GM12878 (cell line): Measurements from ENCODE around the gene TMPRSS4. TPM values are rescaled to one million over a fixed set of nuclear protein-coding genes. Genes with fewer than 3 reads are reported as not detected.

Experiments
- BCL11A ChIP-seq: IDR thresholded peaks from 2 replicates; pipeline ENCODE4 v1.6.1; 2011; ENCODE audit warnings: low read depth, low read length
- DPF2 ChIP-seq: fragments of 450-650 bp; IDR thresholded peaks from 2 replicates; pipeline ENCODE4 v1.6.1; 2017; ENCODE audit warnings: mild to moderate bottlenecking
- EED ChIP-seq: sonication (generic); IDR thresholded peaks from 2 replicates; pipeline ENCODE4 v1.6.1; 2016; ENCODE audit warnings: antibody characterized with exemption, low read depth
- JUNB ChIP-seq: IDR thresholded peaks from 2 replicates; pipeline ENCODE4 v1.6.1; 2016; ENCODE audit warnings: antibody characterized with exemption, mild to moderate bottlenecking
- SREBF1 ChIP-seq: IDR thresholded peaks from 2 replicates; pipeline ENCODE4 v1.6.1; 2012; ENCODE audit warnings: mild to moderate bottlenecking, low read length
- YY1 ChIP-seq: IDR thresholded peaks from 2 replicates; pipeline ENCODE4 v1.6.1; 2011; ENCODE audit warnings: low read depth, mild to moderate bottlenecking, low read length
- polyA plus RNA-seq, 11 experiments: library from polyadenylated mRNA; depleted of rRNA in 4 of 11; unstranded in 6 of 11; stranded (reverse) in 5 of 11; fragments of >200 nt; fragmentation: Nextera tagmentation in 4 of 11; fragmentation: Illumina TruSeq in 1 of 11; extraction: Ambion mirVana in 4 of 11; extraction: Trizol in 1 of 11; gene quantifications; 1 replicate in 1 of 11; 2 replicates in 10 of 11; pipeline versions ENCODE4 v1.2.1 to v1.2.3, GENCODE V29; 2011 to 2016; ENCODE audit warnings: inconsistent platforms in 2 of 11, missing spikeins in 2 of 11, low read depth in 1 of 11
- total RNA-seq, 4 experiments: library from RNA; depleted of rRNA in 3 of 4; stranded (reverse); fragments of >200 nt in 3 of 4; fragmentation: Illumina TruSeq in 1 of 4; extraction: Trizol in 1 of 4; gene quantifications; 2 replicates each; pipeline versions ENCODE4 v1.2.1 to v1.2.3, GENCODE V29; 2013 to 2021
- TF ChIP-seq, protein P1 (sequence below): fragments of 450-650 bp; IDR thresholded peaks from 2 replicates; pipeline ENCODE4 v1.6.1; 2017; ENCODE audit warnings: antibody characterized with exemption, mild to moderate bottlenecking, moderate library complexity
- TF ChIP-seq, protein P2 (sequence below): IDR thresholded peaks from 2 replicates; pipeline ENCODE4 v1.6.1; 2011; ENCODE audit warnings: mild to moderate bottlenecking, low read depth, low read length, moderate library complexity; ENCODE audit not compliant: insufficient replicate concordance
- TF ChIP-seq, protein P3 (sequence below): IDR thresholded peaks from 2 replicates; pipeline ENCODE4 v1.6.1; 2012; ENCODE audit warnings: low read length, inconsistent platforms
- TF ChIP-seq, protein P4 (sequence below): fragments of 450-650 bp; IDR thresholded peaks from 2 replicates; pipeline ENCODE4 v1.6.1; 2017; ENCODE audit warnings: mild to moderate bottlenecking, low read depth, inconsistent platforms; ENCODE audit not compliant: poor library complexity, severe bottlenecking

The TMPRSS4 gene
- total and polyA plus RNA-seq, 10 of the 15 experiments (the other 5 are each of a cell fraction or from before 2014, with no cell fraction given) = 0.14 to 0.26 TPM; not detected in 8

DNA sequence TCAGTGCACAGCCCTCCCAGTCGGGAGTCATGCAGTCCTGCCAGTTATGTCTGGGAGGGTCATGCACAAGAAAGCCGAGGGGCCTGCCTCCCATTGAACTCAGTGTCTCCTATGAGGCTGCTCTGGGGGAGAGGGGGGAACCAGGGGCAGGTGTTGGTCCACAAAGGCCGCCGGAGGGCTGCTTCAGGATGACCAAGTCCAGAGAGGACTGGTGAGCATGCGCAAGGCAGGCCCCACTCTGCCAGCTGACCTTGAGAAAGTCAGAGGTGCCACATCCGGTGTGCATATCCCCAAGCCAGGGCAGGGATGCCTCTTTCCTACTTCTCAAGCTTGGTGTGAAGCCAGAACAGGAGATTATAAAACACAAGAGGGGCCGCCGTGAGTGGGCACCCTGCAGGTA is 71.4 kb downstream of the TMPRSS4 start (continued):
- TF ChIP-seq, protein P1, sequence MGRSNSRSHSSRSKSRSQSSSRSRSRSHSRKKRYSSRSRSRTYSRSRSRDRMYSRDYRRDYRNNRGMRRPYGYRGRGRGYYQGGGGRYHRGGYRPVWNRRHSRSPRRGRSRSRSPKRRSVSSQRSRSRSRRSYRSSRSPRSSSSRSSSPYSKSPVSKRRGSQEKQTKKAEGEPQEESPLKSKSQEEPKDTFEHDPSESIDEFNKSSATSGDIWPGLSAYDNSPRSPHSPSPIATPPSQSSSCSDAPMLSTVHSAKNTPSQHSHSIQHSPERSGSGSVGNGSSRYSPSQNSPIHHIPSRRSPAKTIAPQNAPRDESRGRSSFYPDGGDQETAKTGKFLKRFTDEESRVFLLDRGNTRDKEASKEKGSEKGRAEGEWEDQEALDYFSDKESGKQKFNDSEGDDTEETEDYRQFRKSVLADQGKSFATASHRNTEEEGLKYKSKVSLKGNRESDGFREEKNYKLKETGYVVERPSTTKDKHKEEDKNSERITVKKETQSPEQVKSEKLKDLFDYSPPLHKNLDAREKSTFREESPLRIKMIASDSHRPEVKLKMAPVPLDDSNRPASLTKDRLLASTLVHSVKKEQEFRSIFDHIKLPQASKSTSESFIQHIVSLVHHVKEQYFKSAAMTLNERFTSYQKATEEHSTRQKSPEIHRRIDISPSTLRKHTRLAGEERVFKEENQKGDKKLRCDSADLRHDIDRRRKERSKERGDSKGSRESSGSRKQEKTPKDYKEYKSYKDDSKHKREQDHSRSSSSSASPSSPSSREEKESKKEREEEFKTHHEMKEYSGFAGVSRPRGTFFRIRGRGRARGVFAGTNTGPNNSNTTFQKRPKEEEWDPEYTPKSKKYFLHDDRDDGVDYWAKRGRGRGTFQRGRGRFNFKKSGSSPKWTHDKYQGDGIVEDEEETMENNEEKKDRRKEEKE = no peak
- TF ChIP-seq, protein P2, sequence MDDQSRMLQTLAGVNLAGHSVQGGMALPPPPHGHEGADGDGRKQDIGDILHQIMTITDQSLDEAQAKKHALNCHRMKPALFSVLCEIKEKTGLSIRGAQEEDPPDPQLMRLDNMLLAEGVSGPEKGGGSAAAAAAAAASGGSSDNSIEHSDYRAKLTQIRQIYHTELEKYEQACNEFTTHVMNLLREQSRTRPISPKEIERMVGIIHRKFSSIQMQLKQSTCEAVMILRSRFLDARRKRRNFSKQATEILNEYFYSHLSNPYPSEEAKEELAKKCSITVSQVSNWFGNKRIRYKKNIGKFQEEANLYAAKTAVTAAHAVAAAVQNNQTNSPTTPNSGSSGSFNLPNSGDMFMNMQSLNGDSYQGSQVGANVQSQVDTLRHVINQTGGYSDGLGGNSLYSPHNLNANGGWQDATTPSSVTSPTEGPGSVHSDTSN = no peak
- no peak for TF ChIP-seq SREBF1
- TF ChIP-seq JUNB = no peak
- TF ChIP-seq, protein P3, sequence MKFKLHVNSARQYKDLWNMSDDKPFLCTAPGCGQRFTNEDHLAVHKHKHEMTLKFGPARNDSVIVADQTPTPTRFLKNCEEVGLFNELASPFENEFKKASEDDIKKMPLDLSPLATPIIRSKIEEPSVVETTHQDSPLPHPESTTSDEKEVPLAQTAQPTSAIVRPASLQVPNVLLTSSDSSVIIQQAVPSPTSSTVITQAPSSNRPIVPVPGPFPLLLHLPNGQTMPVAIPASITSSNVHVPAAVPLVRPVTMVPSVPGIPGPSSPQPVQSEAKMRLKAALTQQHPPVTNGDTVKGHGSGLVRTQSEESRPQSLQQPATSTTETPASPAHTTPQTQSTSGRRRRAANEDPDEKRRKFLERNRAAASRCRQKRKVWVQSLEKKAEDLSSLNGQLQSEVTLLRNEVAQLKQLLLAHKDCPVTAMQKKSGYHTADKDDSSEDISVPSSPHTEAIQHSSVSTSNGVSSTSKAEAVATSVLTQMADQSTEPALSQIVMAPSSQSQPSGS = no peak
- TF ChIP-seq, protein P4, sequence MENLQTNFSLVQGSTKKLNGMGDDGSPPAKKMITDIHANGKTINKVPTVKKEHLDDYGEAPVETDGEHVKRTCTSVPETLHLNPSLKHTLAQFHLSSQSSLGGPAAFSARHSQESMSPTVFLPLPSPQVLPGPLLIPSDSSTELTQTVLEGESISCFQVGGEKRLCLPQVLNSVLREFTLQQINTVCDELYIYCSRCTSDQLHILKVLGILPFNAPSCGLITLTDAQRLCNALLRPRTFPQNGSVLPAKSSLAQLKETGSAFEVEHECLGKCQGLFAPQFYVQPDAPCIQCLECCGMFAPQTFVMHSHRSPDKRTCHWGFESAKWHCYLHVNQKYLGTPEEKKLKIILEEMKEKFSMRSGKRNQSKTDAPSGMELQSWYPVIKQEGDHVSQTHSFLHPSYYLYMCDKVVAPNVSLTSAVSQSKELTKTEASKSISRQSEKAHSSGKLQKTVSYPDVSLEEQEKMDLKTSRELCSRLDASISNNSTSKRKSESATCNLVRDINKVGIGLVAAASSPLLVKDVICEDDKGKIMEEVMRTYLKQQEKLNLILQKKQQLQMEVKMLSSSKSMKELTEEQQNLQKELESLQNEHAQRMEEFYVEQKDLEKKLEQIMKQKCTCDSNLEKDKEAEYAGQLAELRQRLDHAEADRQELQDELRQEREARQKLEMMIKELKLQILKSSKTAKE = no peak
- TF ChIP-seq EED = no peak
- TF ChIP-seq BCL11A = no peak
- no peak for TF ChIP-seq DPF2
- TF ChIP-seq YY1 = no peak
- TF ChIP-seq, all 136 proteins: peak for 0
